Endothelial cell of umbilical vein (primary cell): ENCODE data around the gene RPS16. TPM values are rescaled to one million over a fixed set of nuclear protein-coding genes. Genes with fewer than 3 reads are reported as not detected.

Source experiments
- BruUV-seq: library from RNA; stranded (reverse); fragments of 400-500 nt; replicated peaks from 2 replicates; lab custom pipeline; 2021; lab: Mats Ljungman, UMichigan
- CTCF ChIA-PET: fragments of 300-600, 350-600 bp; sonication (Branson Sonifier 250); formaldehyde crosslinking; loops from one replicate; lab custom pipeline; 2021; ENCODE audit warnings: antibody characterized with exemption, inconsistent platforms; lab: Charles Lee
- POLR2A ChIA-PET: fragments of 300-600, 350-600 bp; sonication (Branson Sonifier 250); formaldehyde crosslinking; loops from one replicate; lab custom pipeline; 2021; ENCODE audit warnings: antibody characterized with exemption, inconsistent platforms; lab: Charles Lee
- DNase-seq: peaks from one replicate; pipeline ENCODE4 v3.0.0-alpha.2; 2011; ENCODE audit warnings: low read depth, low spot score
- FAIRE-seq: peaks from 2 replicates; lab custom pipeline; 2011; peaks lifted over from hg19 to GRCh38; lab: Jason Lieb, UNC
- H2AFZ ChIP-seq: 2 replicates; pipeline ENCODE4 v1.6.0; 2012; ENCODE audit warnings: low read depth, low read length, control low read depth, inconsistent platforms
- H3K27ac ChIP-seq: 2 replicates; pipeline ENCODE4 v1.5.1; 2011; ENCODE audit warnings: low read depth, mild to moderate bottlenecking, control low read depth, low read length, moderate library complexity; ENCODE audit not compliant: insufficient read depth
- H3K27me3 ChIP-seq, 2 experiments: 2 replicates each; pipeline versions ENCODE4 v1.6.0 to v1.6.1; 2011; ENCODE audit warnings: low read length in 2 of 2, mixed read lengths in 1 of 2; ENCODE audit not compliant: control insufficient read depth in 2 of 2, insufficient read depth in 2 of 2
- H3K36me3 ChIP-seq, 2 experiments: 2 replicates in 1 of 2; 3 replicates in 1 of 2; pipeline ENCODE4 v1.5.1; 2011; ENCODE audit warnings: low read length in 2 of 2, mild to moderate bottlenecking in 1 of 2, moderate library complexity in 1 of 2; ENCODE audit not compliant: control insufficient read depth in 2 of 2, insufficient read depth in 2 of 2; ENCODE audit errors: extremely low read depth in 1 of 2
- H3K4me1 ChIP-seq: 3 replicates; pipeline ENCODE4 v1.5.1; 2011; ENCODE audit warnings: mild to moderate bottlenecking, low read length; ENCODE audit not compliant: control insufficient read depth, insufficient read depth; ENCODE audit errors: extremely low read depth
- H3K4me2 ChIP-seq: 2 replicates; pipeline ENCODE4 v1.6.1; 2011; ENCODE audit warnings: low read length, control low read depth, mixed read lengths; ENCODE audit not compliant: insufficient read depth
- H3K4me3 ChIP-seq, 3 experiments: fragments of 200-600 bp in 1 of 3; sonication (generic), shearing (Covaris generic) in 1 of 3; replicated peaks in 1 of 3; 2 replicates each; pipeline ENCODE4 v1.5.1; 2011 to 2016; ENCODE audit warnings: control low read depth in 3 of 3, low read length in 3 of 3, mild to moderate bottlenecking in 2 of 3, inconsistent platforms in 1 of 3, low read depth in 1 of 3, moderate library complexity in 1 of 3; ENCODE audit not compliant: insufficient read depth in 1 of 3
- H3K79me2 ChIP-seq: 2 replicates; pipeline ENCODE4 v1.6.0; 2012; ENCODE audit warnings: low read length, inconsistent platforms; ENCODE audit not compliant: control insufficient read depth, insufficient read depth
- H3K9ac ChIP-seq: replicated peaks from 2 replicates; pipeline ENCODE3; 2011; ENCODE audit warnings: low read length, control low read depth; ENCODE audit not compliant: insufficient read depth; ENCODE audit errors: extremely low read depth
- H3K9me1 ChIP-seq: replicated peaks from 3 replicates; pipeline ENCODE4 v1.6.0; 2011; ENCODE audit warnings: mild to moderate bottlenecking, low read length; ENCODE audit not compliant: control insufficient read depth, insufficient read depth; ENCODE audit errors: extremely low read depth
- H3K9me3 ChIP-seq: replicated peaks from 2 replicates; pipeline ENCODE4 v1.5.1; 2012; ENCODE audit warnings: low read length, inconsistent platforms; ENCODE audit not compliant: control insufficient read depth, insufficient read depth
- H4K20me1 ChIP-seq: replicated peaks from 2 replicates; pipeline ENCODE3; 2011; ENCODE audit warnings: mild to moderate bottlenecking, low read length; ENCODE audit not compliant: control insufficient read depth, insufficient read depth; ENCODE audit errors: extremely low read depth
- CTCF ChIP-seq, 2 donors: IDR thresholded peaks; 1 replicate in 1 of 2; 2 replicates in 1 of 2; pipeline ENCODE4 v1.5.1; 2011; ENCODE audit warnings: low read length in 2 of 2, mild to moderate bottlenecking in 2 of 2, moderate library complexity in 2 of 2, control low read depth in 1 of 2, inconsistent platforms in 1 of 2, low read depth in 1 of 2; ENCODE audit not compliant: insufficient read depth in 1 of 2; ENCODE audit errors: extremely low read depth in 1 of 2
- EZH2 ChIP-seq: IDR thresholded peaks from 2 replicates; pipeline ENCODE4 v1.6.1; 2012; ENCODE audit warnings: borderline replicate concordance, low read depth, mild to moderate bottlenecking, moderate library complexity, low read length, inconsistent platforms; ENCODE audit not compliant: severe bottlenecking
- FOS ChIP-seq: IDR thresholded peaks from 2 replicates; pipeline ENCODE4 v1.6.1; 2011; ENCODE audit warnings: mild to moderate bottlenecking, low read length, moderate library complexity, borderline replicate concordance; ENCODE audit not compliant: insufficient read depth
- GATA2 ChIP-seq: IDR thresholded peaks from 2 replicates; pipeline ENCODE4 v1.7.0; 2011; ENCODE audit warnings: low read depth, mild to moderate bottlenecking, moderate library complexity, mixed read lengths, low read length; ENCODE audit not compliant: insufficient read length, insufficient read depth
- JUN ChIP-seq: IDR thresholded peaks from 2 replicates; pipeline ENCODE4 v1.6.1; 2011; ENCODE audit warnings: borderline replicate concordance, low read depth; ENCODE audit not compliant: insufficient read length, insufficient read depth
- MYC ChIP-seq: IDR thresholded peaks from one replicate; pipeline ENCODE4 v1.6.1; 2011; ENCODE audit warnings: mild to moderate bottlenecking, low read depth, low read length
- POLR2A ChIP-seq: IDR thresholded peaks from 2 replicates; pipeline ENCODE4 v1.6.1; 2012; ENCODE audit warnings: low read depth, mild to moderate bottlenecking, control low read depth, low read length
- POLR2AphosphoS5 ChIP-seq: IDR thresholded peaks from 2 replicates; pipeline ENCODE4 v1.6.1; 2012; ENCODE audit warnings: low read depth, mild to moderate bottlenecking, control low read depth, low read length, moderate library complexity; ENCODE audit not compliant: insufficient read depth
- dilution Hi-C: fragments of 300-500 bp; cut with MboI; formaldehyde crosslinking; loops from one replicate; pipeline ENCODE4 v1.15.0; 2019; ENCODE audit warnings: low sequenced_read_pairs; ENCODE audit not compliant: extremely low pct_ligation_motif_present
- intact Hi-C: fragments of 100-400 bp; cut with micrococcal nuclease; formaldehyde crosslinking; loops from one replicate; pipeline ENCODE4 v1.10.0; 2022
- polyA plus RNA-seq, 4 experiments: library from polyadenylated mRNA; depleted of rRNA in 3 of 4; stranded (reverse) in 3 of 4; unstranded in 1 of 4; fragments of >200 nt; gene quantifications; 2 replicates each; pipeline versions ENCODE4 v1.2.1 to v1.2.3, GENCODE V29; 2011 to 2012; ENCODE audit warnings: missing spikeins in 1 of 4
- total RNA-seq: library from RNA; stranded (reverse); gene quantifications from 2 replicates; pipeline ENCODE4 v1.2.3, GENCODE V29; 2021
- TF ChIP-seq, protein P1 (sequence below): IDR thresholded peaks from 2 replicates; pipeline ENCODE4 v1.6.1; 2011; ENCODE audit not compliant: insufficient read depth, insufficient read length

The RPS16 gene
- total and polyA plus RNA-seq, 2 donors (not counting 3 experiments of a cell fraction or from before 2014, with no cell fraction given) = 1,768 to 5,244 TPM

- Histone ChIP-seq H3K27me3 (no peaks in the 10 kb centered on the region), H3K9me3 (no peaks in the 10 kb centered on the region), H3K4me3 (no peak overlapping the region), H3K27ac (no peak overlapping the region), H2AFZ (no peak overlapping the region), H3K9me1 (no peaks in the 10 kb centered on the region), H3K9ac (no peak overlapping the region), H3K4me2 (no peak overlapping the region), H3K36me3 (peaks cover 17 to 81% of the 10 kb centered on the region in 2 experiments), H3K4me1 (no peaks in the 10 kb centered on the region), H4K20me1 (no peaks in the 10 kb centered on the region), H3K79me2 (no peaks in the 10 kb centered on the region)
- TF ChIP-seq, protein P1, sequence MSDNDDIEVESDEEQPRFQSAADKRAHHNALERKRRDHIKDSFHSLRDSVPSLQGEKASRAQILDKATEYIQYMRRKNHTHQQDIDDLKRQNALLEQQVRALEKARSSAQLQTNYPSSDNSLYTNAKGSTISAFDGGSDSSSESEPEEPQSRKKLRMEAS = no peak
- TF ChIP-seq MYC = no peak
- TF ChIP-seq EZH2 = no peak
- TF ChIP-seq FOS = no peak
- TF ChIP-seq GATA2 = no peak
- TF ChIP-seq POLR2A = no peak
- no peak for TF ChIP-seq POLR2AphosphoS5
- TF ChIP-seq CTCF (IDR thresholded peaks at IDR 0.05; ENCODE audit: extremely low read depth in 1 of 2, insufficient read depth in 1 of 2, low read depth in 1 of 2, low read length in 2 of 2) = no peak
- TF ChIP-seq JUN = no peak
- ChIA-PET CTCF (interaction anchor here (1.5 kb wide), 1 partner anchor 78 kb away, joined by 3 read pairs; the partner anchor contains the start of genes MED29 and PAF1), POLR2A (no interaction called here)
- intact Hi-C loops = no loop called here
- FAIRE-seq (no peak), DNase-seq (no peak)
- dilution Hi-C loops = no loop called here
- no TSS peak for BruUV-seq
Observed at GRCh38 chr19:39469036-39469435, 33.3 kb upstream of the RPS16 start.
